Kidney (tissue), 14 donors: ENCODE results near the gene PFKL. TPM values are rescaled to one million over a fixed set of nuclear protein-coding genes. Genes with fewer than 3 reads are reported as not detected.

Experiments
- DNase-seq, 5 donors: peaks; one replicate each; pipeline ENCODE4 v3.0.0-alpha.2; 2013 to 2020
- FAIRE-seq: peaks from 2 replicates; lab custom pipeline; 2012; peaks lifted over from hg19 to GRCh38; lab: Jason Lieb, UNC
- H3K27ac ChIP-seq, 2 donors: one replicate each; pipeline ENCODE4 v1.7.0; 2013; ENCODE audit warnings: low read depth in 2 of 2, low read length in 2 of 2, inconsistent platforms in 1 of 2
- H3K27me3 ChIP-seq: one replicate; pipeline ENCODE4 v1.7.1; 2013; ENCODE audit warnings: low read length, inconsistent platforms; ENCODE audit not compliant: control insufficient read depth, insufficient read depth
- H3K36me3 ChIP-seq, 3 donors: one replicate each; pipeline versions ENCODE4 v1.7.0 to v1.7.1; 2013; ENCODE audit warnings: low read length in 3 of 3, control low read depth in 1 of 3, inconsistent platforms in 1 of 3; ENCODE audit not compliant: insufficient read depth in 3 of 3, control insufficient read depth in 2 of 3
- H3K4me1 ChIP-seq, 3 donors: one replicate each; pipeline versions ENCODE4 v1.7.0 to v1.7.1; 2013; ENCODE audit warnings: low read length in 3 of 3, inconsistent platforms in 1 of 3, low read depth in 1 of 3; ENCODE audit not compliant: control insufficient read depth in 2 of 3, insufficient read depth in 2 of 3
- H3K4me3 ChIP-seq, 3 donors: one replicate each; pipeline versions ENCODE4 v1.7.0 to v1.8.1; 2013; ENCODE audit warnings: low read length in 3 of 3, control low read depth in 1 of 3, inconsistent platforms in 1 of 3
- H3K9ac ChIP-seq, 3 donors: one replicate each; pipeline versions ENCODE4 v1.7.0 to v1.7.1; 2013; ENCODE audit warnings: low read length in 3 of 3, control low read depth in 1 of 3, inconsistent platforms in 1 of 3
- H3K9me3 ChIP-seq, 3 donors: one replicate each; pipeline versions ENCODE4 v1.7.0 to v1.7.1; 2013; ENCODE audit warnings: low read length in 3 of 3, control low read depth in 1 of 3, inconsistent platforms in 1 of 3; ENCODE audit not compliant: control insufficient read depth in 2 of 3, insufficient read depth in 1 of 3
- intact Hi-C: fragments of 100-400 bp; cut with DNase I; formaldehyde crosslinking; loops from one replicate; pipeline ENCODE4 v1.11.1; 2022
- polyA plus RNA-seq: library from polyadenylated mRNA; stranded (reverse); fragments of 350-450 nt; fragmentation: Illumina TruSeq; extraction: RNeasy Lipid Tissue Mini Kit (QIAGEN cat#74804); gene quantifications from one replicate; pipeline ENCODE4 v1.2.3, GENCODE V29; 2014; ENCODE audit warnings: low read depth, low replicate concordance; ENCODE audit not compliant: insufficient read depth
- total RNA-seq: library from RNA; stranded (reverse); fragmentation: NEBNext Ultra II Directional; extraction: Animal tissue kit (Norgen Biotek cat#: 25700); gene quantifications from one replicate; pipeline ENCODE4 v1.2.1, GENCODE V29; 2021
- TF ChIP-seq, protein P1 (sequence below): IDR thresholded peaks from 3 replicates; pipeline ENCODE4 v1.5.1; 2012; ENCODE audit warnings: mild to moderate bottlenecking, moderate library complexity, borderline replicate concordance; ENCODE audit not compliant: insufficient read depth; ENCODE audit errors: extremely low read depth
- donor health status: control.
- donor health status: control.
- donor health status: control.
- donor health status: control.
- donor health status: control.
- donor health status: DM: yes; HTN: yes; CAD: no.
- donor health status: Normal renal cell carcinoma (clear cell type).

PFKL gene
- total and polyA plus RNA-seq, 2 donors from 2014 or later: 155 to 197 TPM

- no peak overlapping the region for H3K27ac ChIP-seq
- H3K27me3 ChIP-seq: no peaks in the 10 kb centered on the region
- FAIRE-seq (no peak), DNase-seq (peak in 1 of 5 donors; percentile 66)
- no peak overlapping the region for H3K4me3 ChIP-seq
- TF ChIP-seq, protein P1, sequence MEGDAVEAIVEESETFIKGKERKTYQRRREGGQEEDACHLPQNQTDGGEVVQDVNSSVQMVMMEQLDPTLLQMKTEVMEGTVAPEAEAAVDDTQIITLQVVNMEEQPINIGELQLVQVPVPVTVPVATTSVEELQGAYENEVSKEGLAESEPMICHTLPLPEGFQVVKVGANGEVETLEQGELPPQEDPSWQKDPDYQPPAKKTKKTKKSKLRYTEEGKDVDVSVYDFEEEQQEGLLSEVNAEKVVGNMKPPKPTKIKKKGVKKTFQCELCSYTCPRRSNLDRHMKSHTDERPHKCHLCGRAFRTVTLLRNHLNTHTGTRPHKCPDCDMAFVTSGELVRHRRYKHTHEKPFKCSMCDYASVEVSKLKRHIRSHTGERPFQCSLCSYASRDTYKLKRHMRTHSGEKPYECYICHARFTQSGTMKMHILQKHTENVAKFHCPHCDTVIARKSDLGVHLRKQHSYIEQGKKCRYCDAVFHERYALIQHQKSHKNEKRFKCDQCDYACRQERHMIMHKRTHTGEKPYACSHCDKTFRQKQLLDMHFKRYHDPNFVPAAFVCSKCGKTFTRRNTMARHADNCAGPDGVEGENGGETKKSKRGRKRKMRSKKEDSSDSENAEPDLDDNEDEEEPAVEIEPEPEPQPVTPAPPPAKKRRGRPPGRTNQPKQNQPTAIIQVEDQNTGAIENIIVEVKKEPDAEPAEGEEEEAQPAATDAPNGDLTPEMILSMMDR: no peak
- H3K9ac ChIP-seq: no peak overlapping the region
- intact Hi-C loops: no loop called here
- peaks cover 0 to 4% (median 0%) of the 10 kb centered on the region in 3 donors for H3K4me1 ChIP-seq
- H3K9me3 ChIP-seq: no peaks in the 10 kb centered on the region
- no peaks in the 10 kb centered on the region for H3K36me3 ChIP-seq
Measured at GRCh38 chr21:44344541-44345183, 44.8 kb downstream of the PFKL start.

- H3K4me3 ChIP-seq: no peak overlapping the region
- TF ChIP-seq, protein P1: no peak
- no peaks in the 10 kb centered on the region for H3K27me3 ChIP-seq
- intact Hi-C loops: no loop called here
- no peak for FAIRE-seq
- no peaks in the 10 kb centered on the region for H3K9me3 ChIP-seq
- no peak overlapping the region for H3K27ac ChIP-seq
- H3K9ac ChIP-seq: no peak overlapping the region
- no peaks in the 10 kb centered on the region for H3K36me3 ChIP-seq
- H3K4me1 ChIP-seq: no peaks in the 10 kb centered on the region
- peak in 1 of 5 donors; percentile 66 for DNase-seq
Measured at GRCh38 chr21:44345495-44345894, 45.6 kb downstream of the PFKL start.

DNA sequence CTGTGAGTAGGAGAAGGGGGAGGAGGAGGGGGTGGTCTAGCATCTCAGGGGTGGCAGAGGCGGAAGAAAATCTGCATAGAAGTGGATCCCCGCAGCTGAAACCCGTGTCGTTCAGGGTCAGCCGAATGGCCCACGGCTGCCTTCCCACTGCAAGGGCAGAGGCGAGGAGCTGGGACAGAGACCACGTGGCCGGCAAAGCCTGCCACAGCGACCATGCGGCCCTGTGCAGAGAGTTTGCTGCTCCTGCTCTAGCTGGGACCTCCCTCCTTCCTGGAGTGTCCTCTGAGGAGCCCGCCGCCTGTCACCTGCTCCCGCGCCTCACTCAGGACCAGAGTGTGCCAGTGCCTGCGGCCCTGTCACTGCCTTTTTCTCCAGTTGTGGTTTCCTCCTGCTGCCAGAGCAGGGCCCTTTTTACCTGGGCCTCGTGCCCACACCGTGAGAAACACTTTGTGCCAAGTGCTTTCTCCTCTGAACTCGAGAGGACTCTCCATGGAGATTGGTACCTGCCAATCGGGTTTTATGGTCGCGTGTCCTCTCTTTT lies 48.1 kb downstream of the PFKL start:
- H3K27ac ChIP-seq: no peak overlapping the region

More for the DNA sequence above, 48.1 kb downstream of the PFKL start:
- DNase-seq (peak in 1 of 5 donors; percentile 68), FAIRE-seq (no peak)
- no peaks in the 10 kb centered on the region for H3K4me1 ChIP-seq
- H3K9me3 ChIP-seq: no peaks in the 10 kb centered on the region
- H3K27me3 ChIP-seq: peaks cover 7% of the 10 kb centered on the region
- intact Hi-C loops: no loop called here
- no peak overlapping the region for H3K4me3 ChIP-seq
- TF ChIP-seq, protein P1: no peak
- no peak overlapping the region for H3K9ac ChIP-seq
- no peaks in the 10 kb centered on the region for H3K36me3 ChIP-seq
